ENCODE results near the gene FLT4. TPM values are rescaled to one million over a fixed set of nuclear protein-coding genes. Genes with fewer than 3 reads are reported as not detected.

FLT4 gene
- polyA plus RNA-seq, 2 donors: 2.8 to 4.0 TPM

GRCh38 chr5:180637962-180638680, 11.3 kb downstream of the FLT4 start:
- Histone ChIP-seq H3K4me1 (ENCODE audit: control insufficient read depth in 2 of 2, insufficient read depth in 2 of 2, low read length in 1 of 2) (peaks cover 0 to 3% of the 10 kb centered on the region in 2 donors), H3K9me3 (ENCODE audit: control insufficient read depth in 2 of 2, insufficient read depth in 1 of 2, low read depth in 1 of 2, low read length in 1 of 2) (no peaks in the 10 kb centered on the region), H3K27me3 (ENCODE audit: control insufficient read depth in 1 of 2, insufficient read depth in 2 of 2, low read length in 2 of 2) (no peaks in the 10 kb centered on the region), H3K27ac (ENCODE audit: low read depth in 2 of 2, low read length in 1 of 2) (no peak overlapping the region), H3K36me3 (ENCODE audit: control insufficient read depth in 2 of 2, insufficient read depth in 2 of 2, low read length in 1 of 2) (no peaks in the 10 kb centered on the region), H3K4me3 (ENCODE audit: low read depth in 1 of 2, low read length in 2 of 2) (no peak overlapping the region)
- WGBS, 2 donors: 65 to 72% methylated on average over 20 of the region's 20 CpGs

- no peaks in the 10 kb centered on the region for H3K36me3 ChIP-seq (ENCODE audit: control insufficient read depth in 2 of 2, insufficient read depth in 2 of 2, low read length in 1 of 2)
- H3K27me3 ChIP-seq (ENCODE audit: control insufficient read depth in 1 of 2, insufficient read depth in 2 of 2, low read length in 2 of 2): no peaks in the 10 kb centered on the region
- H3K4me3 ChIP-seq (ENCODE audit: low read depth in 1 of 2, low read length in 2 of 2): no peak overlapping the region
- no peak overlapping the region for H3K27ac ChIP-seq (ENCODE audit: low read depth in 2 of 2, low read length in 1 of 2)
- WGBS, 2 donors: 73 to 78% methylated on average over 18 of the region's 18 CpGs
- peaks cover 0 to 3% of the 10 kb centered on the region in 2 donors for H3K4me1 ChIP-seq (ENCODE audit: control insufficient read depth in 2 of 2, insufficient read depth in 2 of 2, low read length in 1 of 2)
- H3K9me3 ChIP-seq (ENCODE audit: control insufficient read depth in 2 of 2, insufficient read depth in 1 of 2, low read depth in 1 of 2, low read length in 1 of 2): no peaks in the 10 kb centered on the region
These were observed 12.9 kb downstream of the FLT4 start for GRCh38 chr5:180636403-180637075.

GRCh38 chr5:180636016-180636402, 13.4 kb downstream of the FLT4 start:
- Histone ChIP-seq H3K4me1 (ENCODE audit: control insufficient read depth in 2 of 2, insufficient read depth in 2 of 2, low read length in 1 of 2) (peaks cover 0 to 3% of the 10 kb centered on the region in 2 donors), H3K27me3 (ENCODE audit: control insufficient read depth in 1 of 2, insufficient read depth in 2 of 2, low read length in 2 of 2) (no peaks in the 10 kb centered on the region), H3K4me3 (ENCODE audit: low read depth in 1 of 2, low read length in 2 of 2) (no peak overlapping the region), H3K27ac (ENCODE audit: low read depth in 2 of 2, low read length in 1 of 2) (no peak overlapping the region), H3K9me3 (ENCODE audit: control insufficient read depth in 2 of 2, insufficient read depth in 1 of 2, low read depth in 1 of 2, low read length in 1 of 2) (no peaks in the 10 kb centered on the region), H3K36me3 (ENCODE audit: control insufficient read depth in 2 of 2, insufficient read depth in 2 of 2, low read length in 1 of 2) (no peaks in the 10 kb centered on the region)
- 90 to 92% methylated on average over 8 of the region's 8 CpGs for WGBS, 2 donors

GRCh38 chr5:180633283-180634177, 15.9 kb downstream of the FLT4 start:
- H3K4me3 ChIP-seq (ENCODE audit: low read depth in 1 of 2, low read length in 2 of 2): no peak overlapping the region
- no peaks in the 10 kb centered on the region for H3K27me3 ChIP-seq (ENCODE audit: control insufficient read depth in 1 of 2, insufficient read depth in 2 of 2, low read length in 2 of 2)
- H3K4me1 ChIP-seq (ENCODE audit: control insufficient read depth in 2 of 2, insufficient read depth in 2 of 2, low read length in 1 of 2): no peaks in the 10 kb centered on the region
- H3K27ac ChIP-seq (ENCODE audit: low read depth in 2 of 2, low read length in 1 of 2): no peak overlapping the region
- no peaks in the 10 kb centered on the region for H3K36me3 ChIP-seq (ENCODE audit: control insufficient read depth in 2 of 2, insufficient read depth in 2 of 2, low read length in 1 of 2)
- H3K9me3 ChIP-seq (ENCODE audit: control insufficient read depth in 2 of 2, insufficient read depth in 1 of 2, low read depth in 1 of 2, low read length in 1 of 2): peaks cover 0 to 2% of the 10 kb centered on the region in 2 donors
- WGBS, 2 donors: 75 to 78% methylated on average over 14 of the region's 14 CpGs

- Histone ChIP-seq H3K27me3 (ENCODE audit: control insufficient read depth in 1 of 2, insufficient read depth in 2 of 2, low read length in 2 of 2) (no peaks in the 10 kb centered on the region), H3K36me3 (ENCODE audit: control insufficient read depth in 2 of 2, insufficient read depth in 2 of 2, low read length in 1 of 2) (no peaks in the 10 kb centered on the region), H3K9me3 (ENCODE audit: control insufficient read depth in 2 of 2, insufficient read depth in 1 of 2, low read depth in 1 of 2, low read length in 1 of 2) (peaks cover 0 to 2% of the 10 kb centered on the region in 2 donors), H3K4me1 (ENCODE audit: control insufficient read depth in 2 of 2, insufficient read depth in 2 of 2, low read length in 1 of 2) (no peaks in the 10 kb centered on the region), H3K4me3 (ENCODE audit: low read depth in 1 of 2, low read length in 2 of 2) (no peak overlapping the region), H3K27ac (ENCODE audit: low read depth in 2 of 2, low read length in 1 of 2) (no peak overlapping the region)
- WGBS, 2 donors: 59 to 67% methylated on average over 10 of the region's 10 CpGs
These were observed 16.6 kb downstream of the FLT4 start for GRCh38 chr5:180632768-180633167.

- 69 to 75% methylated on average over 34 to 36 of the region's 36 CpGs for WGBS, 2 donors
- Histone ChIP-seq H3K4me3 (ENCODE audit: low read depth in 1 of 2, low read length in 2 of 2) (no peak overlapping the region), H3K36me3 (ENCODE audit: control insufficient read depth in 2 of 2, insufficient read depth in 2 of 2, low read length in 1 of 2) (no peaks in the 10 kb centered on the region), H3K27ac (ENCODE audit: low read depth in 2 of 2, low read length in 1 of 2) (no peak overlapping the region), H3K27me3 (ENCODE audit: control insufficient read depth in 1 of 2, insufficient read depth in 2 of 2, low read length in 2 of 2) (no peaks in the 10 kb centered on the region), H3K9me3 (ENCODE audit: control insufficient read depth in 2 of 2, insufficient read depth in 1 of 2, low read depth in 1 of 2, low read length in 1 of 2) (peaks cover 0 to 2% of the 10 kb centered on the region in 2 donors), H3K4me1 (ENCODE audit: control insufficient read depth in 2 of 2, insufficient read depth in 2 of 2, low read length in 1 of 2) (no peaks in the 10 kb centered on the region)
These were observed 17.6 kb downstream of the FLT4 start for GRCh38 chr5:180631549-180632383.

- H3K36me3 ChIP-seq (ENCODE audit: control insufficient read depth in 2 of 2, insufficient read depth in 2 of 2, low read length in 1 of 2): no peaks in the 10 kb centered on the region
- no peaks in the 10 kb centered on the region for H3K4me1 ChIP-seq (ENCODE audit: control insufficient read depth in 2 of 2, insufficient read depth in 2 of 2, low read length in 1 of 2)
- no peaks in the 10 kb centered on the region for H3K27me3 ChIP-seq (ENCODE audit: control insufficient read depth in 1 of 2, insufficient read depth in 2 of 2, low read length in 2 of 2)
- 87 to 89% methylated on average over 21 to 22 of the region's 22 CpGs for WGBS, 2 donors
- H3K9me3 ChIP-seq (ENCODE audit: control insufficient read depth in 2 of 2, insufficient read depth in 1 of 2, low read depth in 1 of 2, low read length in 1 of 2): peaks cover 0 to 2% of the 10 kb centered on the region in 2 donors
- H3K27ac ChIP-seq (ENCODE audit: low read depth in 2 of 2, low read length in 1 of 2): no peak overlapping the region
- H3K4me3 ChIP-seq (ENCODE audit: low read depth in 1 of 2, low read length in 2 of 2): no peak overlapping the region
These were observed 19.0 kb downstream of the FLT4 start for GRCh38 chr5:180630426-180630825.

GRCh38 chr5:180629831-180630382, 19.5 kb downstream of the FLT4 start:
- H3K4me1 ChIP-seq (ENCODE audit: control insufficient read depth in 2 of 2, insufficient read depth in 2 of 2, low read length in 1 of 2): no peaks in the 10 kb centered on the region
- 84 to 87% methylated on average over 25 of the region's 25 CpGs for WGBS, 2 donors
- H3K36me3 ChIP-seq (ENCODE audit: control insufficient read depth in 2 of 2, insufficient read depth in 2 of 2, low read length in 1 of 2): no peaks in the 10 kb centered on the region
- H3K27me3 ChIP-seq (ENCODE audit: control insufficient read depth in 1 of 2, insufficient read depth in 2 of 2, low read length in 2 of 2): no peaks in the 10 kb centered on the region
- no peak overlapping the region for H3K27ac ChIP-seq (ENCODE audit: low read depth in 2 of 2, low read length in 1 of 2)
- no peak overlapping the region for H3K4me3 ChIP-seq (ENCODE audit: low read depth in 1 of 2, low read length in 2 of 2)
- H3K9me3 ChIP-seq (ENCODE audit: control insufficient read depth in 2 of 2, insufficient read depth in 1 of 2, low read depth in 1 of 2, low read length in 1 of 2): peaks cover 0 to 2% of the 10 kb centered on the region in 2 donors

Data from esophagus (tissue), 2 donors.